Heart right ventricle (tissue), 16 donors: ENCODE data around the gene AGBL1. TPM values are rescaled to one million over a fixed set of nuclear protein-coding genes. Genes with fewer than 3 reads are reported as not detected.

ENCODE experiments used
- ATAC-seq, 8 donors: fragments of 200-7000 bp; cut with Tn5 transposase; one replicate each; pipeline ENCODE4 v1.9.1; 2020; ENCODE audit warnings: mild to moderate bottlenecking in 8 of 8, moderate library complexity in 8 of 8, moderate number of reproducible peaks in 1 of 8
- DNase-seq, 2 donors: peaks; one replicate each; pipeline ENCODE4 v3.0.0-alpha.2; 2020
- H3K27ac ChIP-seq, 10 donors: fragments of 200-600 bp; sonication (generic) in 2 of 10; one replicate each; pipeline versions ENCODE4 v1.5.0 to v1.8.0; 2020 to 2022; ENCODE audit warnings: mild to moderate bottlenecking in 3 of 10
- H3K27me3 ChIP-seq, 7 donors: fragments of 200-600 bp; one replicate each; pipeline ENCODE4 v1.8.0; 2021 to 2022; ENCODE audit warnings: mild to moderate bottlenecking in 2 of 7
- H3K36me3 ChIP-seq, 9 donors: fragments of 200-600 bp; sonication (generic) in 1 of 9; one replicate each; pipeline versions ENCODE4 v1.5.0 to v1.8.0; 2020 to 2022; ENCODE audit warnings: mild to moderate bottlenecking in 2 of 9
- H3K4me1 ChIP-seq, 9 donors: fragments of 200-600 bp; sonication (generic) in 1 of 9; one replicate each; pipeline versions ENCODE4 v1.5.0 to v1.8.0; 2020 to 2022; ENCODE audit warnings: mild to moderate bottlenecking in 4 of 9
- H3K4me3 ChIP-seq, 10 donors: fragments of 200-600 bp; sonication (generic) in 2 of 10; one replicate each; pipeline versions ENCODE4 v1.5.0 to v1.8.0; 2020 to 2022; ENCODE audit warnings: mild to moderate bottlenecking in 7 of 10, moderate library complexity in 2 of 10
- H3K9me3 ChIP-seq, 11 donors: fragments of 200-600 bp in 10 of 11; sonication (generic) in 2 of 11; one replicate each; pipeline versions ENCODE4 v1.5.0 to v1.8.0; 2013 to 2022; ENCODE audit warnings: mild to moderate bottlenecking in 2 of 11, control low read depth in 1 of 11, moderate library complexity in 1 of 11
- CTCF ChIP-seq, 9 donors: fragments of 200-600 bp; sonication (generic) in 2 of 9; IDR thresholded peaks; one replicate each; pipeline versions ENCODE4 v1.5.0 to v1.8.0; 2021 to 2022; ENCODE audit warnings: antibody characterized with exemption in 9 of 9, mild to moderate bottlenecking in 5 of 9, moderate library complexity in 1 of 9
- WGBS, 2 donors: extraction: QIAGEN DNeasy Blood & Tissue Kit; methylation state at CpG; one replicate each; pipeline ENCODE4 v1.1.7; 2013; ENCODE audit warnings: inconsistent platforms in 1 of 2; 5-methylcytosine and 5-hydroxymethylcytosine counted together
- intact Hi-C, 10 donors: fragments of 100-400 bp; cut with DNase I; formaldehyde crosslinking; loops; one replicate each; pipeline versions ENCODE4 v1.11.1 to v1.14.2; 2022
- polyA plus RNA-seq, 2 donors: library from polyadenylated mRNA; stranded (reverse); fragments of 200-250 nt; gene quantifications; one replicate each; pipeline ENCODE4 v1.2.3, GENCODE V29; 2013
- total RNA-seq, 10 donors: library from RNA; stranded (reverse); fragmentation: NEBNext Ultra II Directional in 3 of 10; extraction: Animal tissue kit (Norgen Biotek cat#: 25700) in 3 of 10; gene quantifications; one replicate each; pipeline versions ENCODE4 v1.2.1 to v1.2.4, GENCODE V29; 2021 to 2023
- donor health status: Arrhythmogenic right ventricular cardiomyopathy.
- donor health status: ischemic (EF 13 %, LVEDD 7.1; RV severe dilation, severe dysfunction).
- donor health status: healthy with polysubstance abuse.
- donor health status: DM: no; HTN: yes; CAD: no.
- donor health status: DM: no; HTN: no; CAD: no.
- donor health status: ischemic (EF 25% LVEDD 6.9; RV normal size, moderate dysfunction).
- donor health status: ischemic (EF 25% LVEDD 5.7; RV mildly dilated, moderate dysfunction).
- donor health status: healthy.
- donor health status: DM: yes; HTN: yes; CAD: no.
- donor health status: Ischemic cardiomyopathy.
- donor health status: ischemic (EF 35%, LVEDD 5.7; RV mildly dilated, moderate dysfunction).
- donor health status: nonischemic (EF 11% LVEDD 7.7; RV severe dilation, severe dysfunction).
- donor health status: DM: yes; HTN: yes; CAD: no.
- donor health status: PGD.
- donor health status: ischemic (EF 29% LVEDD 5.4; RV normal size, mild dysfunction).
- donor health status: nonischemic (EF 23%, LVEDD 6.1; RV moderate dilation, normal function).

Gene AGBL1
- total and polyA plus RNA-seq, 12 donors = 0.02 to 0.13 (median 0.09) TPM; not detected in 7

- no peak for TF ChIP-seq CTCF (IDR thresholded peaks at IDR 0.05)
- H3K9me3 ChIP-seq = peaks cover 0 to 16% (median 5%) of the 10 kb centered on the region in 11 donors
- WGBS, 2 donors = 84 to 92% methylated on average over 2 of the region's 2 CpGs
- no peak for DNase-seq
- no peak for ATAC-seq
- no peaks in the 10 kb centered on the region for H3K36me3 ChIP-seq
- H3K4me1 ChIP-seq = no peaks in the 10 kb centered on the region
- no peak overlapping the region for H3K27ac ChIP-seq
- H3K4me3 ChIP-seq = no peak overlapping the region
- intact Hi-C loops = no loop called here
- no peaks in the 10 kb centered on the region for H3K27me3 ChIP-seq
Measured at GRCh38 chr15:86505951-86506350, 426.3 kb downstream of the AGBL1 start.

DNA sequence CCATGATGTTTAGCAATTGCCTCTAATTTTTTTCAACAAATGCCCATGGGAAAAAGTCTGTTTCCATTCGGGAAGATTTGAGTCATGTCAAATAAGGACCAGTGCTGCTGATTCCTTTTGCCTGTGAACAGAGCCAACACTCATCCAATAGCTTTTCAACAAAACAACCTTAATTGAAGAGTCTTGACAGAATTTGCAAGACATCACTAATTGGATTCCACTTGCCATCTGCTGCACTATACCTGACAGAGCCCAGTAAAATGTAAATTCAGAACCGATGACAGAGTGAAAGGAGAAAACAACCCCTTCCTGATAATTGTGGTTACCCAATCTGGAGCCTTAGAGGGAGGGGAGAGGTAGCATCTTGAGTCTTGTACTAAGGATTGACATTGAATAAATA, 426.7 kb downstream of the AGBL1 start:
- no peaks in the 10 kb centered on the region for H3K27me3 ChIP-seq
- H3K36me3 ChIP-seq = no peaks in the 10 kb centered on the region
- DNase-seq (no peak), ATAC-seq (no peak)
- no peak for TF ChIP-seq CTCF (IDR thresholded peaks at IDR 0.05)
- peaks cover 0 to 16% (median 5%) of the 10 kb centered on the region in 11 donors for H3K9me3 ChIP-seq
- no peak overlapping the region for H3K4me3 ChIP-seq
- 67 to 72% methylated on average over 2 of the region's 2 CpGs for WGBS, 2 donors
- H3K4me1 ChIP-seq = no peaks in the 10 kb centered on the region
- H3K27ac ChIP-seq = no peak overlapping the region
- intact Hi-C loops = no loop called here

GRCh38 chr15:86515625-86516024, 436.0 kb downstream of the AGBL1 start:
- WGBS, 2 donors = 81% methylated on average over 4 of the region's 4 CpGs
- DNase-seq (no peak), ATAC-seq (no peak)
- intact Hi-C loops = no loop called here
- Histone ChIP-seq H3K27me3 (peaks cover 0 to 7% (median 0%) of the 10 kb centered on the region in 7 donors), H3K36me3 (no peaks in the 10 kb centered on the region), H3K4me1 (no peaks in the 10 kb centered on the region), H3K9me3 (no peaks in the 10 kb centered on the region), H3K4me3 (no peak overlapping the region), H3K27ac (no peak overlapping the region)
- TF ChIP-seq CTCF (IDR thresholded peaks at IDR 0.05) = no peak

DNA sequence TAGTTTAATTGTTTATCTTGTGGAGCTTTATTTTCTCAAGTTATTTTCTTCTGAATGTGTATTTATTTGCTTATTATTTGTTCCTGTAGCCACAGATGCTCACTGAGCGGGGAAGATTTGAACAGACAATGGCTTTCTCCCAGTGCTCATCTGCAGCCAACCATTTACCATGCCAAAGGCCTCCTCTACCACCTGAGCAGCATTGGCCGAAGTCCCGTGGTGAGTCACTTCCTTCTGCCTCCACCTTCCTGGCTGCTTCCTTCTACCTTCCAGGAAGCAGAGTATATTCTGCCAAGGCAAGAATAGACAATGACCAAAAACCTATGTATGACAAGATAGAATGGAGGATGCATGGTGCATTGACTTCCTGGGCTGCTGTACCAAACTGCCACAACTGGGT, 443.1 kb downstream of the AGBL1 start:
- 76 to 79% methylated on average over 3 of the region's 3 CpGs for WGBS, 2 donors
- H3K27me3 ChIP-seq = peaks cover 0 to 7% (median 0%) of the 10 kb centered on the region in 7 donors

More for the DNA sequence above, 443.1 kb downstream of the AGBL1 start:
- no peaks in the 10 kb centered on the region for H3K36me3 ChIP-seq
- H3K9me3 ChIP-seq = peaks cover 0 to 9% (median 0%) of the 10 kb centered on the region in 11 donors
- ATAC-seq (no peak), DNase-seq (no peak)
- no peak overlapping the region for H3K4me3 ChIP-seq
- intact Hi-C loops = no loop called here
- no peak for TF ChIP-seq CTCF (IDR thresholded peaks at IDR 0.05)
- H3K4me1 ChIP-seq = no peaks in the 10 kb centered on the region
- no peak overlapping the region for H3K27ac ChIP-seq
